Stimulated activated CD4-positive, alpha-beta T cell treated with anti-CD3 and anti-CD28 coated beads, Interleukin-4, amount 100 ng/mL, for 24 hours (primary cell): ENCODE measurements around the gene OLFML2B.
"Not testable (repeated sequence)": the region's sequence is repeated elsewhere in the genome, so short reads cannot be mapped to it uniquely, and the experiment has no call there.

Experiments used
- DNase-seq: peaks from one replicate; pipeline ENCODE4 v3.0.0-alpha.2; 2020

The OLFML2B gene

GRCh38 chr1:162033428-162033827 is 9.8 kb upstream of the OLFML2B start:
- DNase-seq, result no peak

- DNase-seq, result no peak
Observed at GRCh38 chr1:162030759-162031280, 7.2 kb upstream of the OLFML2B start.

GRCh38 chr1:162029157-162029556 is 5.5 kb upstream of the OLFML2B start:
- no peak for DNase-seq

GRCh38 chr1:162028726-162029125 is 5.1 kb upstream of the OLFML2B start:
- DNase-seq, result no peak

GRCh38 chr1:162026881-162027280 is 3.2 kb upstream of the OLFML2B start:
- DNase-seq, result no peak

GRCh38 chr1:162025541-162025940 is 1.9 kb upstream of the OLFML2B start:
- DNase-seq, result no peak

- DNase-seq, result no peak
Observed at GRCh38 chr1:162023181-162023546, 505 bp downstream of the OLFML2B start.

- DNase-seq, result no peak
Observed at GRCh38 chr1:162022626-162023025, 1.0 kb downstream of the OLFML2B start.

GRCh38 chr1:162021124-162021523 is 2.5 kb downstream of the OLFML2B start:
- no peak for DNase-seq

GRCh38 chr1:162020150-162020549 is 3.5 kb downstream of the OLFML2B start:
- no peak for DNase-seq

GRCh38 chr1:162019446-162019845 is 4.2 kb downstream of the OLFML2B start:
- no peak for DNase-seq

GRCh38 chr1:162019006-162019405 is 4.7 kb downstream of the OLFML2B start:
- no peak for DNase-seq

- DNase-seq, result no peak
Observed at GRCh38 chr1:162018418-162018817, 5.3 kb downstream of the OLFML2B start.

GRCh38 chr1:162017791-162018190 is 5.9 kb downstream of the OLFML2B start:
- not testable (repeated sequence) for DNase-seq

- DNase-seq, result no peak
Observed at GRCh38 chr1:162016631-162017030, 7.0 kb downstream of the OLFML2B start.

GRCh38 chr1:162015196-162015595 is 8.5 kb downstream of the OLFML2B start:
- no peak for DNase-seq

- no peak for DNase-seq
Observed at GRCh38 chr1:162014202-162014601, 9.5 kb downstream of the OLFML2B start.

GRCh38 chr1:162013289-162013688 is 10.4 kb downstream of the OLFML2B start:
- DNase-seq, result no peak

GRCh38 chr1:162011337-162012012 is 12.2 kb downstream of the OLFML2B start:
- no peak for DNase-seq

GRCh38 chr1:162010175-162010506 is 13.5 kb downstream of the OLFML2B start:
- DNase-seq, result no peak

- no peak for DNase-seq
Observed at GRCh38 chr1:162009501-162010174, 14.0 kb downstream of the OLFML2B start.

GRCh38 chr1:162008799-162009198 is 14.9 kb downstream of the OLFML2B start:
- DNase-seq, result no peak

- no peak for DNase-seq
Observed at GRCh38 chr1:162007466-162007865, 16.2 kb downstream of the OLFML2B start.

GRCh38 chr1:162006081-162006480 is 17.6 kb downstream of the OLFML2B start:
- no peak for DNase-seq
